ENCODE data around the gene RTN4R.

Gene RTN4R

DNA sequence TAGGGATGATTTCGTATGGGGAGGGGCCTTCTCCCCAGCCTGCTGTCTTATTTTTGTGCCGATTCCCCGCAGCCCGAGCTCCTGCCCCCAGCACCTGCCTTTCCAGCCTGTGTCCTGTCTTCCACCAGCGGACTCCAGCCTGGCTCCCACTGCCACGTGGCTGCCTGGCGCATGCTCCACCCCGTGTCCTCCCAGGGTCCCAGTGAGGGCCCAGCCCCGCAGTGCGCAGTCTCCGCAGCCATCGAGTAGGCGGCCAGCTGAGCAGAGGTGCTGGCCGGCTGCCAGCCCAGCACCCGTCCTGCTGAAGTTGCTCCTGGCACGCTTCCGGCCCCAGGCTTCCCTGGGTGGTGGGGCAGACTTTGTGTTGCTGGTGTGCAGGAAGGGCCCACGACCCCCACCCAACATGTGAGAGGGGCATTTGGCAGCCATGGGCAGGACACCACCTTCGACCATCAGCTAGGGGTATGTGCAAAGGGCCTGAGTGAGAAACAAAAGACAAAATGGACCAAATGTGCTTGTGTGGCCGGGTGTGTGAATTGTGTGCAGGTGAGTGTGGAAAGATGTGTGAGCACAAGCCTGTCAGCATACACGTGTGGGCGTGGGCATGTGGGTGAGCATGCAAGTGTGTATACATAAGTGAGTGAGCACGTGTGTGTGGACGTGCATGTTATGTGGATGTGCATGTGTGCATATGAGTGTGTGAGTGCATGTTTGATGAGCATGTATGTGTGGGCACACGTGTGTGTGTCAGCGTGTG, 55.9 kb downstream of the RTN4R start:
- peak; percentile 49 for DNase-seq

DNA sequence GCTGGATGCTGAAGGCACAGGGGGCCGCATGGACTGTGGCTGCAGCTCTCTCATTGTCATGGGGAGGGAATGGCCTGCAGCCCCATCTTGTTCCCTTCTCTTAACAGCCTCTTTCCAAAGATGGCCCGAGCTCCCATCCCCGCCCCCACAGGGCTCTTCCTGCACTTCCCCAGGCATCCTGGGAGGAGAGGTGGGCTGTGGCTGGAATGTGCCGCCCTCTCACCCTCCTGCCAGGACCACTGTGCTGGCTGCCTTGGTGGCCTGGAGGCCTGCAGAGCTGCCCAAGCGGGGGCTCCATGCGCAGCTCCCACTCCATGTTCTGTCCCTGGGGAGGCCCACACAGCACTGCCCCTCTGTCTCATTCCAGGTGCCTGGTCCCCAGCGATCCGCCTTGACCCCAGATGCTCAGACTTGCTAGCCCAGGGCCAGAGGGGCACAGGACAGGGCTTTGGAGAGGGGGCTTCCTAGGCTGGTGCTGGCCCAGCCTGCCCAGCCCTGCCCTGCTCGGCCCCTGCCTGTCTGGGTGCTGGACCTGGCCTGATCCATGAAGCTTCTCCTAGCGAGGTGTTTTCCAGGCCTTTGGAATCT, 56.6 kb downstream of the RTN4R start:
- DNase-seq: no peak

DNA sequence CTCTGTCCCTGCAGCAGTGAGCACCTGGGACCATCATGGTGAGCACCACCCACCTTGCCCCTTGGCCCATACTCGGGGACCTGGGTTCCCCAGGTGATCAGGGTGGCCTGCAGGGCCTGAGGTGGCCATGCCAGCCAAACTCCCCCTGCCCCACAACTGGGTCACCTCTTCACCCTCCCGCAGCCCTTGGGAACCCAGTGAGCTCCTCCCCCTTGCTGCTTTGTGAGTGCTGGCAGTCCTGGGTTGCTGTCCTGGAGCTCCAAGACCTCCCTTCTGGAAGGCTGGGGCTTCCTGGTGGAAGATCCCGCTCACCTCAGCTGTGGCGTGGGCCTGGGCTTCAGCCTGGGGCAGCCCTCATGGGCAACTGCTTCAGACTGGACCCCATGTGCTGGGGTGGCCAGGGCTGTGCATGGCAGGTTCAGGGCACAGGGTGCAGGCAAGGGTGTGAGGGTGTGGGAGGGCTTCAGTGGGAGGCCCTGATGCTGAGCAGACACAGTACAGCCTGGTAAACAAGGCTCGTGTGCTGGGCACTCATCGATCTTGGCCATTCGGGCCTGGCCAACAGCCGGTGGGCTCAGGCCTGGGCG, 57.6 kb downstream of the RTN4R start:
- no peak for DNase-seq

DNA sequence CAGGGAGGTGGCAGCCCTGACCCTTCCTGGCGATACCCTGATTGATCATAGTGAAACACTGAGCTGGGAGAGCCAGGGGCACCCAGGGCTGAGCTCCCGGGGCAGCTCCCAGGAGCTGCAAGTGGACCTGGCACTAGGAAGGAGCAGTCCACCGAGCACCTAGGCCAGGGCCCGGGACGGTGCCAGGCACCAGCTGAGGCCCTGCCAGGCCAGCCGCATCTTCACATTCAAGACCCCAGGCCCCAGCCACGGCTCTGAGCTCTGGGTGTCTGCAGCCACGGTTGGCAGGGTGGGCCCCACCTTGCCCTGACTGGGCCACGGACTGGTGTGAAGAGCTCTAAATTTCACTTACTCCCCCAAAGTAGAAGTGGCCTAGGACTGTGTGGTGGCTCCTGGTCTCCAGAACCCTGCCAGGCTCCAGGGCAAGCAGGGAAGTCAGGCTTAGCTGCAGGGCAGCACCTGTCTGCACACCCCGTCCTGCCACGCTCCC, 58.3 kb downstream of the RTN4R start:
- no peak for DNase-seq

DNA sequence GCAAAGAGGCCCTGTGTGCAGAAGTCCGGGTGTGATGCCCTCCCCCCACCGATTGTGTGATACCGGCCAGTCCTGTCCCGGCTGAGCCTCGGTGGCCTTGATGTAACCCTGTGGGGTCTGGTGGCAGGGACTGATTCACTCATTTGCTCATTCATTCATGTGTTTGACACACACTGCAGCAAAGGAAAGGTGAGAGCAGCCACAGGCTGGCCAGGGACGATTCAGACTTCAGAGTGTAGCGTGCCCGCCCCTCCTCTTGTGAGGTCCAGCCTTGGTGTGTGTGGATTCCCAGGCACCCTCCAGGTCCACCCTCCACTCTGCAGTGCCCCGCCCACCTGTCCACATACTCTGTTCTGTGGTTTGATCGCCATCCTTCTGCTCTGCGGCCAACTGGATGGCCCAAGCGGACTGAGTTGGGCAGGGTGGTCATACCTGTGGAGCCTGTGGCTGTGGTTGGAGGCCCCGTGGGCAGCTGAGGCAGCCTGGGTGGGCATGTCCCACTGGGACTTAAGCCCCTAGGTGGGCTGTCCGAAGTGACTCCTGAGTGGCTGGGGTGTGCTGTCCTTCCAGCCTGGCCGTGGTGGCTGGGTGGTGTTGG, 59.3 kb downstream of the RTN4R start:
- no peak for DNase-seq

DNA sequence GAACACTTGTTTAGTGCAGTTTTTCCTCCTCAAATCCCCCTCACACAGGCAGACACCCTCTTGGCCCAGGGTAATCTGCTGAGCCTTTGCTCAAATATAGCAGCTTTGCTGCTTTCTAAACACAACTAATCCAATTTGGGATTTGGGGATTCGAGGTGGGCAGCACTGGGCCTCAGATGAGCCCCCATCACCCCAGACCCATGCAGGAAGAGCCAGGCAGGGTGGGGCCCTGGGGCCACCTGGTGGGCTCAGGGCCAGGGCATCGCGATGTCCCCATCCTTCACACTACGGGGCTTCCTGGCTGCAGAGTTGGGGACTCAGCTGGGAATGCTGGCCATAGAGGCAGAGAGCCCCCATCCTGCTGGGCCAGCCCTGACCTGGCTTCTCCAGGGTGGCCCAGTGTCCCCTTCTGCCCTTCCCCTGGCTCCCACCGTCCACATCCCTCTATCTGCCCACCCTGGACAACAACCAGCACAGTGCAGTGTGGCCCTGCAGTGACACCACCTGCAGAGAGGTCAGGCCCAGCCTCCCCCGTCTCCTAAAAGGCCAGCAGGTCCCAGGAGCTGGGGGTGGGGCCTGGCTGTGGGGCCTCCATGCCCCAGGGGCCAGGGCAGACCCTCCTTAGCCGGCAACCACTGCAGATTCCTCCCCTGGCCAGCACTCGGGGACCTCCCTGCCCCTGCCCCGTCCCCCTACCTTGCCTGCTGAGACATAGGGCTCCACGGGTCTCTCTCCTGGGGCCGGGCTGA, 60.7 kb downstream of the RTN4R start:
- no peak for DNase-seq

DNA sequence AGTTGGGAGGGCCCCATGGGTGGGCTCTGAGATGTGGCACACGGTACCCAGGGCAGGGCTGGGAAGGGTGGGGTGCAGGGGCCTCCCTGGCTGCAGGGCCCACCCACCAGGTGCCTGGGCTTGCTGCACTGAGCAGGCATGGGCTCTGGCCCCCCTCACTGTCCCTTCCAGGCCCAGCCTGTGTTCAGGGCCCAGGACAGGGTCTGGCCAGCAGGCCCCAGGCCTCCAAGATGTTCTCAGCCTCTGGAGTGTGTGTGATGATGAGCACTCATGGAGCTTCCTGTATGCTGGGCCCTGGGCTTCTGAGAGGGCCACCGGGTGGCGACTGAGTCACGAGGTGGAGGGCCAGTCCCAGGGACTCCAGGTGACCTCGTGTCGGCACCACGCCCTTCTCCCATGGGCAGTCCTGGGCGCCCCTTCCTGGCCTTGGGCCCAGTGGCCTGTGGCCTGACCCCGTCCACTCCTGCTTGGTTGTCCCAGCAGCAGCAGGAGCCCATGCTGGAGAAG, 61.4 kb downstream of the RTN4R start:
- no peak for DNase-seq

DNA sequence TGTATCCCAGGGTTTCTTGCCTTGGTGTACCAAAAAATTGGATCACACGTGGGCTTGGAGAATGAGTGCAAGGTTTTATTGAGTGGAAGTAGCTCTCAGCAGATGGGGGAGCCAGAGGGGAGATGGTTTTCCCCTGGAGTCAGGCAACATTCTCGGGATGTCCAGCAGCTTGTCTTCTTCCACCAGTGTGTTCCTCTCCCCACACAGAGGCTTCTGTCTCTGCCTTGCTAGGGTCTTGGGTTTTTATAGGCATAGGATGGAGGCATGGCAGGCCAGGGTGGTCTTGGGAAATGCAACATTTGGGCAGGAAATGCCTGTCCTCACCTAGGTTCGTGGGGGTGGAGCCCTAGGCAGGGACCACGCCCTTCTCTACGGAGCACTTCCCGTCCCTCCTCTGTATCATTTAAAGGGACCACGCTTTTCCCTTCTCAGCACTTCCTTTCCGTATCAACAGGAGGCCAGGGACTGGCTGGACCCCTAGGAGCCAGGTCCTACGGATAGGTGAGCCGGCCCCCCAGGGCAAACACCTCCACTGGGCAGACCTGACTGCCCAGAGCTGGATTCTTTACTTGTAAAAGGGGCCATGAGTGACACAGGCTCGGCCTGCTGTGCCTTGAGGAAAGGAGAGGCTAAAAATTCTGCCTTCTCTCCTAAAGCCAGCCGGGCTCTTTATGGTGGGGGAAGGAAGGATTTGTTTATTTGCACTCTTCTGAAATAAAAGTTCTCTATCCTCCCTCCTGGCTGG, 62.0 kb downstream of the RTN4R start:
- DNase-seq: no peak

DNA sequence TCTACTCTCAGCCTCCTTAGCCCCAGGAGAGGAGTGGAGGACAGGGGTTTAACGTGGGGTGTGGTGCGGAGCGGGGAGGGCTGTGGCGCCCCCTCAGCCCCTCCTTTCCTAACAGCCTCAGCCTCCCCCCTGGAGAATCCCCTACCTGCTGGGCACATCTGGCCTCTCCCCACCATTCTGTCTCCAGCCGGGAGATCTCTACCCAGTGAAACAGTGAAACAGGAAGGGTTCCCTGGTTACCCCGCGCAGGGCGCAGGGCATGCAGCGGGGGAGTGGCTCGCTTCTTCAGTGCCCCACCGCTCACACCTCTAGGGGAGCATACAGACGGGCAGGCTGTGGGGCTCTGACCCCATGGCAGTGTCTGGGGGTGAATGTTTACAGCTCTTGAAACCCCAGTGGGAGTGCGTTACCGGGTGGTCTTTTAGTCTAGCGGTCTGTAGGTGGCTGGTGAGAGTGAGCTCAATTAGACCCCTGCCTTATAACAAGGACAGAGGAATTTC, 62.6 kb downstream of the RTN4R start:
- DNase-seq: no peak

DNA sequence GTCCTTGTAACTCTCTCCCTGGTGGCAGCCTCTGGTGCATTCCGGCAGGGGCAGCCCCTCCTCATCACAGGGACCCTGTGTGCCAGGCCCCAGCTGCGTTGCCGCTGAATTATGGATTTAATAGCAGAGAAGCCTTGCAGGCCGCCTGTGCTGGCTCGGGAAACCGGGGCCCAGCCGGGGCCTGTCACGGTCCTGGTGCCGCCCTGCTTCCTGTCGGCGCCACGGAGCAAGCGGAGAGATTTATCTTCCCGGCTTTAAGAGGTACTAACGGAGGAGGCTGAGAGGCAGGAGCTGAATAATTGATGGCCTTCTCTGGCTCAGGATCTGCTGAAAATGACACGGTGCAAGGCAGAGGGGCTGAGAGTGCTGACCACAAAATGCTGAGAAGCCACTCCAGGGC, 63.3 kb downstream of the RTN4R start:
- no peak for DNase-seq

DNA sequence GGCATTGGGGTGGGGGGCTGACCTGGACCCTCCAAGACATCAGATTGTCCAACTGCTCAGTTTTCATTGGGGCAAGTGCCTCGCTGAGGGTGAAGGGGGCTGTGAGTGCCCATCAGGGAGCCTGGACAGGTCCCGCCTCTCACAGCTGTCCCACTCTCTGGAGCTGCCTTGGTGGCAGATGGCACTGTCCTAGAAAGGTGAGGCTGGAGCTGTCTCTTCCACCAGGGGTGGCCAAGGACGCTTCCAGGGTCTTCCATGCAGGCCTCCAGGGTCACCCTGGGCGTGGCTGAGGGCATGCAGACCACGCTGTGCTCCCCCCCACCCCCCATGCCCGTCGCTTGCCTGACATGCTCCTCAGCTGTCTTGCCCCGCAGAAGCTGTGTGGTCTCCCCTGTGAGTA, 63.8 kb downstream of the RTN4R start:
- no peak for DNase-seq

DNA sequence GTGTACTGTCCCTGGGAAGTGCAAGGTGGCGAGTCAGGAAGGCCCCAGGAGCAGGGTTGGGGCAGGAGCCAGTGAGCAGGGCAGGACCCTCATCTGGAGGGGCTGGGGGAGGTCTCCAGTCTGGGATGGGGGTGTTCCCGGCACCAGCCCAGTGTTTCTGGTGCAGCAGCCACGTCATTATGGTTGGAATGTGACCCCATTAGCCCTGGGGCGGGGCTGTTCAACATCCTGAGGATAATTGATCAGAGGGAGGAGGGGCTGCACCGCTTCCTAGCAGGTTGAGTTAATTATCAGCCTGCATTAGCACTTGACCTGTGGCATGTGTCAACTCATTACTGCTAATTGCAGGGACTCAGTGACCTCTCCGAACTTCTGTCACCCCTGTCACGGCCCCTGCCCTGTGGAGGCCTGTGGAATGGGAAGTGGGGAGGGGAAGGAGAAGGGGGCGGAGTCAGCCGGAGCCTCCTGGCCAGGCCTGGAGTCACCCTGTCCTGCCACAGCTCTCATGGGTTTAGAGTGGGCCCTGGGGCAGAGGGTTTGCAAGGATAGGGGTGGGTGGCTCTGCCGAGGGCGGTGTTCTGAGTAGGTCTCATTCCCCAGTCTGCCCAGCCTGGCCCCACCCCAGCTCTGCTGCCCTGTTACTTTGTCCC, 64.4 kb downstream of the RTN4R start:
- no peak for DNase-seq

DNA sequence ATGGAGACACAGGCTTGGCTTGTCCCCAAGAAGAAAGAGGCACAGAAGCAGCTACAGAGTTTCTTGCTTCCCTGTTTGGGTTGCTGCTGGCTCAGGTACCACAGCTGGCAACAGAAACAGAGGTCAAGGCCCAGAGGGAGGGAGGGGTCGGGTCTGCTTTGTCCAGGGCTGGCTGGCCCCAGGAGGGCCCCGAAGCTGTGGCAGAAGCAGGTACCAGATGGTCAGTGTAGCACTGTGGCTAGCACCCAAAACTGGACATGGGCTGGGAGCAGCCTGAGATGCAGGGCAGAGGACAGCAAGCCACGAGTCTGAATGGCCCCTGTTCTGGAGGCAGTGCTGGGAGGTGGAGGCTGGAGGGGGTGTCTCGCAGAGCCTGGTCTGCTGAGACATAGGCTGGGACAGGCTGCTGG, 65.0 kb downstream of the RTN4R start:
- no peak for DNase-seq

DNA sequence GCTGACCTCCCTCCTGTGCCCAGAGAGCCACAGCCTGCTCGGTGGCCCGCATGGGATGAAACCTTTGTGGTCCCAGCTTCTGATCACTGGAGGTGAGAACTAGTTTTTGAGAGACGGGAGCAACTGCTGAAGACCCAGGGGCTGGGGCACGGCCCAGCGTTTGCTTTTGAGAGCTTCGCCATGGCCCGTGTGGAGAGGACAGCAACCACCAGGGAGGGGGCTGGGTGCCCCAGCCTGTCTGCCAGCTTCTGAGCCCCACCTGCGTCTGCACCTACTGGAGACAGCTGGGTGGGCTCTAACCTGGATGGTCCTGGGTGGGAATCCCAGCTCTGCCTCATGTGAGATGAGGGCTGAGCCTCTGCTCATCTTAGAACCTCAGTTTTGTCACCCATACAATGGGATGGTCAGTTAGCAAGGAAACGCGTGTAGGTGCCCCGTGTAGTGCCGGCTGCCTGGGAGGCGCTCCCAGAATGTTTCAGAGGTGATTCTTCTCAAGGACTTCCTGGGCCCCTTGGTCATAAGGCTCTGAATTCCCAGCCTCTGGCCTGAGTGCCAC, 66.2 kb downstream of the RTN4R start:
- no peak for DNase-seq

DNA sequence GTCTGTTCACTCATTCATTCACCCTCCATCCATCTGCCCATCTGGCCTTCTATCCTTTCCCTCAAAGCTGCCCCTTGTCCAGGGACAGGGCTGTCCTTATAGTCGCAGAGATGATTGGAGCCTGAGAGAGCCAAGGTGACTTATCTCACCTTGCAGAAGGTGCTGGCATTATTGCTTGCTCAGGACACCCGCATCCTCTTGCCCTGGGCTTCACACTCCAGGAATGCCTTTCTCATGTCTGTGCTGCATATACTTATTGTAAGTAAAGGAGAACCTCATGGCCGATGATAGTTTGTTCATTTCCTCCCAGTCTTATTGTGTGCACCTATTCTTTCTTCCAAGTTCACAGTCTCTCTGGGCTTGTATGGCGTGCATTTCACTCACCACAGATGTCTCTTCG, 68.2 kb downstream of the RTN4R start:
- no peak for DNase-seq

DNA sequence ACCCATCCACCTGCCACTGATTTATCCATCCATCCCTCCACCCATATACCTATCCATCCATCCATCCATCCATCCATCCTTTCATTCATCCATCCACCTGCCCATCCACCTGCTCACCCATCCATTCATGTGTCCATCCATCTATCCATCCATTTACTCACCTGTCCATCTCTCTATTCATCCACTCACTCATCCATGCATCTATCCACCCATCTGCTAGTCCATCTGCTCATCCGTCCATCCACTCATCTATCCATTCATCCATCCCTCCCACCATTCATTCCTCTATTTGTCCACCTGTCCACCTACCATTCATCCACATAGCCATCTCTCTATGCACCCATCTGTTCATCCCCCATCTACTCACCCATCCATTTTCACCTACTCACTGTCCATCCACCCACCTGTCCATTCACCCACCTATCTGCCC, 68.7 kb downstream of the RTN4R start:
- no peak for DNase-seq

DNA sequence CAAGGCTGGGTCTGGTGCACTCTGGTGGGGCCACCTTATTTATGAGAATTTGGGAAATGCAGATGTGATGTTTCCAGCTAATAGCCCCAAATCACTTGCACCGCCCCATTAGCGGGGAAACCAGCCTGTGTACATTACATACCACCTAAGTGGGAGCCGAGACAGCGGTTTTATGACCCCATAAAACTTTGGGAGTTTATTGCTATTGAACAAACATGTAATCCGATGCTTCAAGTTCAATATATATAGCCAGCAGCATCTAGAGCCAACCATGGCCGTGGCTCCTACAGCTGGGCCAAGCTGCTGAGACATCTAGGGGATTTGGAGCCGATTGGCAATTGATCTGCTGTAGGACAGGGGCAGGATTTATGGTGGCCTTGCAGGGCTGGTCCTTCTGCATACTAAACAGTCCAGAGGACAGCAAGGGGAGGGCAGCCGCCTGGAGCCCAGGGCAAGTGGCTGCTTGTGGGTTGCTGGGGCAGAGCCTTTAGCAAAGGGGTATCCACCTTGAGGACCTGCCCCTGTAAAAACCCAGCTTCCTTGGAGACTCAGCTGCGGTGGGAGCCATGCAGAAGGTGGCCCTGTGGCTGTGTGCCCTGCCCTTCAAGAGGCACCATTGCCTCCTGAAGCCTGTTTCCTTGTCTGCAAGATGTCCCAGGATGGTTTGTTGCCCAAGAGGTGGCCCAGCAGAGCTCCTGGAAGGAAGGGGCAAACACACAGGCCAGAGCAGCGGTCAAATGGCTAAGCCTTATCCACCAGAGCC, 69.4 kb downstream of the RTN4R start:
- DNase-seq: no peak

DNA sequence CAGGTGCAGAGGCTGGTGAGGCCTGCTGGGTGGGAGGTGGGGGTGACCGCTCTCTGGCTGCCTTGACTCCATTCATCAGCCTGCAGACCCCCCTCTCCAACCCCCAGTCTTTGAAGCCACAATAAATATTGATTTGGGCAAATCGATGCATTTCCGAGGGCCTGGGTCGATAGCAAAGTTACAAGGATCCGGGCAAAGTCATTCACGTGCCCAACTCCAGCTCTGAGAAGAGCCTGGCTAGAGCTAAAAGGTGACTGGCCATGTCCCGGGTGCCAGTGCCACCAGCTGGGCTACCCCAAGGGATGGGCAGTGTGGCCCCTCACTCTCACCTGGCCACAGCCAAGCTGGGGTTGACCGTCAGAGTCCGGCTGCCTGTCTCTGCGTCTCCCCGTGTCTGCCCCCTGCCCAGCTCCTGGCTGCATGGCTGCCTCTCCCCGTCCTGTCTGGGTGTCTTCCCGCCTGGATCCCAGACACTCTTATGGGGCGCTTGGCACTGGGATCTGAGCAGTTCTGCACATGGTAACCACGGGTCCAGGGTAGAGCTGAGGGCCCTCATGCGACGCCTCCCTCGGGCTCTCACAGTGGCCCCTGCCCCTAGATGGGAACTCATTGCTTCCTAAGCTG, 70.6 kb downstream of the RTN4R start:
- no peak for DNase-seq

DNA sequence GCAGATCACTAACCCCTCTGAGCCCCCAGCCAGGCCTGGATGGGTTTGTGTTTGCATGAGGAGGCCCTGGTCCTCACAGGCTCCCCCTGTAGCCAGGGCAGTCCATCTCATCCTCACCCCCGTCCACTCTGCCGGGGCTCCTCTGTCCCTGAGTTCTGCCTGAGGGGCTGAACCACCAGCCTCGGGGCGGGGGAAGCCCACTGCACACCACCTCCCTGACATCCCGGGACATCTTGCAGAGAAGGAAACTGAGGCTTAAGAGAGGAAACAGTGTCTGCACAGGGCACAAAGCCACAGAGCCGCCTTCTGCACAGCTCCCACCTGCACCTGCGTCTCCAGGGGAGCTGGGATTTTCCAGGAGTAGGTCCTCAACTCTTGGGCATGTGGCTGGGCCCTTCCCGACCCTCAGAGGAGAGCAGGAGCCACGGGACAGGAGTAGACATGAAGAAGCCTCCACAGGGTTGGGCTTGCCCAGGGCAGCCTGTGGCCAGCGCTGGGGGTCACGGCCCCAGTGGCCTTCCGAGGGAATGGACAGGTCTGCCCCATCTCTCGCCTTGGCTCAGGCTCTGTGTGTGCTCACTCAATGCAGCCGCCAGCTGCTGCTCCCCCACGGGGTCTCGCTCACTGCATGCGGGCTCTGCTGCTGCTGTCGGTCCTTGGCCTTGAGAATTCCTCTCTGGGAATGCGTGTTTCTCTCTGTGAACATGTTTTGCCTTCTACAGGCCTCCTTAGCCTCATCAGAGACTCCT, 71.8 kb downstream of the RTN4R start:
- no peak for DNase-seq
